Upper lobe of left lung (tissue), 6 donors: Measurements from ENCODE around the gene NDUFB10. TPM values are rescaled to one million over a fixed set of nuclear protein-coding genes. Genes with fewer than 3 reads are reported as not detected.

Experiments used
- ATAC-seq, 2 donors: fragments of 200-7000 bp; cut with Tn5 transposase; one replicate each; pipeline ENCODE4 v1.9.1; 2022; ENCODE audit warnings: mild to moderate bottlenecking in 2 of 2, moderate library complexity in 2 of 2; ENCODE audit not compliant: low FRiP score in 2 of 2
- DNase-seq, 2 donors: peaks; one replicate each; pipeline ENCODE4 v3.0.0-alpha.2; 2019 to 2020
- H3K27ac ChIP-seq, 4 donors: fragments of 200-600 bp; sonication (generic); one replicate each; pipeline ENCODE4 v1.5.1; 2016 to 2019
- H3K27me3 ChIP-seq, 4 donors: fragments of 200-600 bp; sonication (generic); one replicate each; pipeline ENCODE4 v1.5.1; 2017 to 2019
- H3K36me3 ChIP-seq, 4 donors: fragments of 200-600 bp; sonication (generic); one replicate each; pipeline ENCODE4 v1.5.1; 2016 to 2019
- H3K4me1 ChIP-seq, 4 donors: fragments of 200-600 bp; sonication (generic); one replicate each; pipeline ENCODE4 v1.5.1; 2018 to 2019
- H3K4me3 ChIP-seq, 4 donors: fragments of 200-600 bp; sonication (generic); one replicate each; pipeline ENCODE4 v1.5.1; 2017 to 2019; ENCODE audit warnings: mild to moderate bottlenecking in 2 of 4, moderate library complexity in 1 of 4
- H3K9me3 ChIP-seq, 4 donors: fragments of 200-600 bp; sonication (generic); one replicate each; pipeline ENCODE4 v1.5.1; 2018 to 2019
- CTCF ChIP-seq, 6 experiments: fragments of 450-650 bp in 4 of 6; fragments of 200-600 bp in 2 of 6; sonication (generic) in 2 of 6; IDR thresholded peaks; one replicate each; pipeline ENCODE4 v1.5.1; 2016 to 2019; ENCODE audit warnings: antibody characterized with exemption in 6 of 6
- EP300 ChIP-seq, 4 donors: sonication (generic); formaldehyde crosslinking; IDR thresholded peaks; one replicate each; pipeline ENCODE4 v1.5.1; 2017; ENCODE audit warnings: antibody characterized with exemption in 4 of 4, control low read depth in 2 of 4
- POLR2A ChIP-seq, 4 donors: fragments of 450-650 bp; IDR thresholded peaks; one replicate each; pipeline ENCODE4 v1.5.1; 2016 to 2017; ENCODE audit warnings: antibody characterized with exemption in 4 of 4, mild to moderate bottlenecking in 2 of 4
- POLR2AphosphoS5 ChIP-seq, 2 donors: sonication (generic); formaldehyde crosslinking; IDR thresholded peaks; one replicate each; pipeline ENCODE4 v1.5.1; 2017; ENCODE audit warnings: antibody characterized with exemption in 2 of 2
- WGBS, 2 donors: methylation state at CpG; one replicate each; pipeline ENCODE4 v1.1.5; 2017 to 2018; 5-methylcytosine and 5-hydroxymethylcytosine counted together
- total RNA-seq, 6 donors: library from RNA; depleted of rRNA in 4 of 6; stranded (reverse); fragments of >200 nt in 4 of 6; gene quantifications; one replicate each; pipeline versions ENCODE4 v1.1.0 to v1.2.1, GENCODE V29; 2016 to 2021
- donor health status: DM: no; HTN: no; CAD: no; lungs with moderate emphysema.
- donor health status: DM: no; HTN: yes; CAD: no; lungs with severe emphysema.

NDUFB10 gene
- total RNA-seq, 6 donors from 2014 or later: 76.5 to 245 (median 107) TPM

DNA sequence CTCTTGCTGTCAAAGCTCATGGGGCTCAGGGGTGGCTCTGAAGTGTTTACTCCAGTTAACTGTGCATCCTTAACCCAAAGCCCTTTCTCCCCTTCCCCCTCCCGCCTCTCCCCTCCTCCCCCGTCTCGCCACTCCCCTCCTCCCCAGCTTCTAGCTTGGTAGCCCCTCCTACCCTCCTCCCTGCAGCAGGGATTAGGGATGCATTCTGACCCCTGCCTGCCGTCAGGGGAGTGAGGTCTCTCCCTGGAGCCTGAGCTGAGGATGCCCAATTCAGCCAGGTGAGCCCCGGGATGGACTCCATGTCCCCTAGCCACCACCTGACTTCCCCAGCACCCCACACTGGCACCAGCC, 42.7 kb upstream of the NDUFB10 start:
- Histone ChIP-seq H3K36me3 (no peaks in the 10 kb centered on the region), H3K4me3 (no peak overlapping the region), H3K4me1 (peaks cover 5 to 30% (median 20%) of the 10 kb centered on the region in 4 donors), H3K27ac (no peak overlapping the region), H3K9me3 (no peaks in the 10 kb centered on the region), H3K27me3 (peaks cover 0 to 36% (median 29%) of the 10 kb centered on the region in 4 donors)
- DNase-seq (no peak), ATAC-seq (no peak)
- WGBS, 2 donors: 22 to 23% methylated on average over 2 to 3 of the region's 5 CpGs
- TF ChIP-seq CTCF (IDR thresholded peaks at IDR 0.05) (no peak), POLR2AphosphoS5 (IDR thresholded peaks at IDR 0.05) (no peak), EP300 (IDR thresholded peaks at IDR 0.05) (no peak), POLR2A (IDR thresholded peaks at IDR 0.05) (no peak)

GRCh38 chr16:1917056-1917664, 42.2 kb upstream of the NDUFB10 start:
- no peak for DNase-seq
- H3K27ac ChIP-seq: no peak overlapping the region
- 11 to 13% methylated on average over 10 to 21 of the region's 22 CpGs for WGBS, 2 donors
- H3K36me3 ChIP-seq: no peaks in the 10 kb centered on the region
- ATAC-seq: no peak
- TF ChIP-seq POLR2A (IDR thresholded peaks at IDR 0.05): no peak
- TF ChIP-seq CTCF (IDR thresholded peaks at IDR 0.05): no peak
- peaks cover 5 to 30% (median 20%) of the 10 kb centered on the region in 4 donors for H3K4me1 ChIP-seq
- H3K4me3 ChIP-seq: peak overlapping the region in 3 of 4 donors; percentile 12 to 20 (median 18)
- peaks cover 0 to 36% (median 29%) of the 10 kb centered on the region in 4 donors for H3K27me3 ChIP-seq
- H3K9me3 ChIP-seq: no peaks in the 10 kb centered on the region

DNA sequence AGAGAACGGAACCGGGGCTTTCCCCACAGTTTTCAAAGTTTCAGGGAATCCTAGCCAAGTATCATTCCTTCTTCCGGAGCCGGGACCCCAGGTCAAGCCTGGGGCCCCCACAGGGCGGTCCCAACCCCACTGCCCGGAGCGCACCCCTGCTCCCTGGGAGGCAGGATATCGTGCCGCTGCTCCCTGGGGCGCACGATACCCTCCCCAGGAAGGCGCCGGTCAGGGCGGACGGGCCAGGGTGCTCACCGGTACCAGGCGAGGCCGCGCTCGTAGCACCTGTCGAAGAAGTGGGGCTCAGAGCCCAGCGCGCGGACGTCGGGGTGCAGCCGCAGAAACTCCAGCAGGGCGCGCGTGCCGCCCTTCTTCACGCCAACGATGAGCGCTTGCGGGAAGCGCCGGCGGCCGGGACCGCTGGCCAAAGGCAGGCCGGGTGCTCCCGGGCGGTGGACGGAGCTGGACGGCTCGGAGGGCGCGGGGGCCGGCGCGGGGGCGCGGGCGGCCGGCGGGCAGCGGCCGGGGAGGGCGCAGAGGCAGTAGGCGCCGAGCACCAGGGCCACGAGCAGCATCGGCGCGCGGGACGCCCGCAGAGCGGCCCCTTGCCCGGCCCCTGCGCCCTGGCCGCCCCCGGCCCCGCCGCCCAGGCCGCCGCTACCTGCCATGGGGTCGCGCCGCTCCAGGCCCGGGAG, 41.5 kb upstream of the NDUFB10 start:
- Histone ChIP-seq H3K4me1 (peaks cover 5 to 30% (median 20%) of the 10 kb centered on the region in 4 donors), H3K27ac (no peak overlapping the region), H3K9me3 (no peaks in the 10 kb centered on the region), H3K4me3 (peak overlapping the region in 3 of 4 donors; percentile 12 to 20 (median 18)), H3K36me3 (no peaks in the 10 kb centered on the region), H3K27me3 (peaks cover 0 to 36% (median 29%) of the 10 kb centered on the region in 4 donors)
- DNase-seq (peak in 1 of 2 donors; percentile 81), ATAC-seq (no peak)
- TF ChIP-seq POLR2AphosphoS5 (IDR thresholded peaks at IDR 0.05) (no peak), POLR2A (IDR thresholded peaks at IDR 0.05) (no peak), CTCF (IDR thresholded peaks at IDR 0.05) (no peak), EP300 (IDR thresholded peaks at IDR 0.05) (no peak)
- WGBS, 2 donors: 2 to 10% methylated on average over 2 to 28 of the region's 81 CpGs

DNA sequence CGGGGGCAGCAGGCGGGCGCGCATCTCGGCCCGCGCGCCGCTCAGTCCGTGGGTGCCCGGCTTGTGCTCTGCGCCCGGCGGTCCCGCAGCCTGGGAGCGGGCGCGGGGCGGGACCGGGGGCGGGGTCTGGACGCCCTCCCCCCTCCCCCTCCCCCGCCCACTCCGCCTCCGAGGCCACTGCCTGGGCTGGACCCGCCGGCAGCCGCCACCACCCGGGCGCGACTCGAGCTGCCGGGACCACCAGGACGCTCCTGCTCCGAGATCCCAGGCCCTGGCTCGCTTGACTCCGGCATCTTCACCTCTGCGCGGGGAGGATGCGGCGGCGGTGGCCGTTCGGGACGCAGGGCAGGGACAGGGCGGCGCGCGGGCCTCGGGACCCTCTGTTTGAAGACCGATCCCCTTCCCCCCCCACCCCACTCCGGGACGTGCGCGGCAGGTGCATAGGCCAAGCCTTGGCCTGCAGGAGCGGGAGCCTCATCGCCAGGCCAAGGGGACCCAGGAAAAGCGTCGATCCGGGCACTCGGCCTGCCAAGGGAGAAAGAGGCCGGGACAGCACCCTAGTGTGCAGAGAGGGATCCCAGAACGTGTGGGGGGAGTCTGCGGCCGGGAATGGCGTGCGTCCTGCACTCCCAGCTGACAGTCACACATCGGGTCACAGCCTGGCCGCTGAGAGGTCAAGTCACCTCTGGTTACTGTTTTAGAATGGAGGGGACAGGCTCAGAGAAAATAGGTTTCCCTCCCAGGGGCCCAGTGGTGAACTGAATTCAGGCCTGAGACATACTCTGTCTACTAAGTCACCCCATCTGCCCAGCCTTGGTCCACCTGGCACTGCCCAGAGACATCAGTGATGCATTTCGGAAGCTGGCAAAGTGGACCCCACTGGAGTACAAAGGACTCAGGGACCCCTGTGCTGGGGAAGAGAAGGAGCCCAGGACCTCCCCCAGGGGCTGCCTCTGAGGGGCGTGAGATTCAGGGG, 40.7 kb upstream of the NDUFB10 start, which contains the start of gene HS3ST6:
Gene HS3ST6, minus strand, starts transcription at position 65 of the 976 bp plus-strand sequence. CDS start 92 bp downstream, outside the sequence.
- Histone ChIP-seq H3K4me3 (peak within 1 kb of the TSS in 3 of 4 donors; percentile 16 to 20 (median 18)), H3K27me3 (peaks cover 0 to 42% (median 29%) of the 10 kb centered on the region in 4 donors), H3K4me1 (peaks cover 8 to 29% (median 20%) of the 10 kb centered on the region in 4 donors), H3K9me3 (no peaks in the 10 kb centered on the region), H3K27ac (no peak within 1 kb of the TSS), H3K36me3 (no peaks in the 10 kb centered on the region)
- DNase-seq (peak in 1 of 2 donors; percentile 75), ATAC-seq (no peak)
- TF ChIP-seq CTCF (IDR thresholded peaks at IDR 0.05) (no peak), EP300 (IDR thresholded peaks at IDR 0.05) (no peak), POLR2A (IDR thresholded peaks at IDR 0.05) (no peak), POLR2AphosphoS5 (IDR thresholded peaks at IDR 0.05) (no peak)
- WGBS, 2 donors: 11 to 60% methylated on average over 1 to 27 of the region's 71 CpGs
